HK-2 (cell line): Measurements from ENCODE around the gene RPSA.
"Not testable (repeated sequence)": the region's sequence is repeated elsewhere in the genome, so short reads cannot be mapped to it uniquely, and the experiment has no call there.

ENCODE experiments used
- DNase-seq: peaks from one replicate; pipeline ENCODE4 v3.0.0-alpha.2; 2018; ENCODE audit not compliant: unreplicated experiment

Gene RPSA

DNA sequence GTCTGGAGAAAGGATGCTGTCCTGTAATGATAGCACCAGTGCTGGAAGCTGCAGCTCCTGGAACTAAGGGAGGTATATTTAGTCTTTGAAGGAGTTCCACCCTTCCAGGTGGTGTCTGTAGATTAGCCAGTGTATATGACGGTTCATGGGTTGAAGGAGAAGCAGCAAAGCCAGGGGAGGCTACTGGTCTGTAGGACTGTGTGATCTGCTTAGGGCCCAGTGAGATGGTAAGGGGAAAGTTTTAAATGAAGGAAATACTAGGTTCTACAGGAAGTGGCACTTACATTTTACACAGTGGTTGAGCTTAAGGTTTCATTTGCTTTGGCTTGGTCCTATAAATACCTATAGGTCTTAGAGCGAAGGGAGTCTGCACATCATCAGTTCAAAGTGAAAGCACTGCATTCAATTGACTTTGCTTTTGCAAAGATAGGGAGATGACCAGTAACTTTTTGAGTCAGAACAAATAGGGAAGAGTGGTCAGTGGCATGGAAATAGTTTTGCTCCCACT lies 17.7 kb upstream of the RPSA start:
- DNase-seq, result no peak

DNA sequence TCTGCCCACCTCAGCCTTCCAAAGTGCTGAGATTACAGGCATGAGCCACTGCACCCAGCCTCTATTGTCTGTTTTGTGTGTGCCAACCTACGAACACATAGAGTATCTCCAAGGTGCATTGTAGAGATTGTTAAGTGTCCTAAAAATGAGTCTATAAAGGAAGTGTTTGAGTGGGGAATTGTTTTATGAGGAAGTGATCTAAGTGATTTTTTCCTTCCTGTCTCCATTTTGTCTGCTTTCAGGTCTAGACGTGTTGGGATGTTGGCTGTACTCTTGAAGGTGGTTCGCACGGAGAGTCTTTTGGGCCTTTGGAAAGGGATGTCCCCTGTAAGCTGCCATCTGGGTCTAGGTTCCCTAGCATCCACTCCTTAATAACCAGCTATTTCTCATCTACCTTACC lies 16.3 kb upstream of the RPSA start:
- no peak for DNase-seq

DNA sequence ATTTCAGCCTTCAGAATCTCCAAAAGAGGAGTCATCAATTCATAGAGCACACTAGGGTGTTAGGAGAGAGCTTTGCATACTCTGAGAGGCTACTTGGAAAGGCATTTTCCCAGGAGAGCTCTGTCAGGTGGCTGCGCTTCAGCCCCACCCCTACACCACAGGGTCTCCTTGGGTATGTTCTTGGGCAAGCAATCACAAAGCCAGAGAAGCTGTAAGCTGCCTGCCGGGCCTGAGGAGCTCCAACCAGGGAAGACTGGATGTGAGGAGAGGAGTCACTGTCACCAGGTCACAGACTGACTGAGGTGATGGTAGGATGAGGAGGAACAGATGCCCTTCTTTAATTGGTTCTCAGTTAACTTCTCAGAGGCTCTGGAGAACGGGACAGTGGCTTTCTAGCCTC lies 9.8 kb upstream of the RPSA start:
- DNase-seq, result no peak

DNA sequence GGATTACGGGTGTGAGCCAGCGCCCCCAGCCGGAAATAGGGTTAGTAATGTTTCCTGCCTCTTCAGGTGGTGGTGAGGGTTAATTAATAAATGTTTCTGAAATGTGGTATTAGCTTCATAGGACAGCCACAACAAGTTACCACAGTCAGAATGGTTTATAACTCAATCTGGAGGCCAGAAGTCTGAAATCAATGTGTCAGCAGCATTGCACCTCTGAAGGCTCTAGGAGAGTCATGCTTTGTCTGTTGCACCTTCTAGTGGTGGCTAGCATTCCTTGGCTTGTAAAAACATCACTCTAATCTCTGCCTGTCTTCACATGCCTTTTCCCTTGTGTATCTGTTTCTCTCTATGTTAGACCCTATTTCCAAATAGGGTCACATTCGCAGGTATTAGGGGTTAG lies 7.8 kb upstream of the RPSA start:
- no peak for DNase-seq

DNA sequence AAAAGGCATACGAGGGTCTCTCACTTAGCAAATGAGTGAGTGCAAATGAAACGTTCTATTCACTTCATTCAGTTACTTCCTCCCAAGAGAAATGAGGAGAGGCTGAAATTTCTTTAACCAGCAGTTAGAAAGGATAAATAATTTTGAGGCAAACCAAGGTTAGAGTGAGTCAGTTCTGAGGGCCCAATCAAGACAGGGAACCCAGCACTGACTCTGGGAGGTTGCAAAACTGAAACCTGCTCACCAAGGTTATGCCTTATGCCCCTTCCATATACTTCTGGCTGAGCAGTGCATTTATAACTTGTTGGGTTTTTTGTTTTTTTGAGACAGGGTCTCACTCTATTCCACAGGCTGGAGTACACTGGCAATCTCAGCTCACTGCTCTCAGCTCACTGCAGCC lies 4.5 kb upstream of the RPSA start:
- DNase-seq, result no peak

DNA sequence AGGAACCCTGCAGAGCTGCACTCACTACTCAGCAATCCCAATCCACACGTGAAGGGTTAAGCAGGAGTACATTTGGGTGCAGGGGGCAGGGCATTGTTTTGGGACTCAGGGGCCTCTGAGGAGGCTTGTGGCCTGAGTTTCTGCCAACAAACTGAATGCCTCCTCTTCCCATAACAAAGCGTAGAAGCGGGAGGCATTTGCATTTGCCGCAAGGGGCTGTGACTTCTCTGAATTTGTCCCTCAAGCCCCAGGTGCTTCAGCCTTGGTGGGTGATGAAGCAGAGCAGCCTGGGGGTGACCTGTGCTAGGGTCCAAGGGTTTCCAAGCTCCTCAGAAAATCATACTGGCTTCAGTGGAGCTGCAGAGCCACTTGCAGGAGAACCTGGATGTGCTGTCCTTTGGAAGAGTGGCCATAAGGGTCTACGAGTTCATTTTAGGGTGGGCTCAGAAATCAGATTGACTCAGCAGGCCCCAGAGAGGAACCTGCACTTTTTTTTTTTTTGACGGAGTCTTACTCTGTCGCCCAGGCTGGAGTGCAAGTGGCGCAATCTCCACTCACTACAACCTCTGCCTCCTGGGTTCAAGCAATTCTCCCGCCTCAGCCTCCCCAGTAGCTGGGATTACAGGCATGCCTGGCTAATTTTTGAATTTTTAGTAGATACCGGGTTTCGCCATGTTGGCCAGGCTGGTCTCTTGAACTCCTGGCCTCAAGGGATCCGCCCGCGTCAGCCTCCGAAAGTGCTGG lies 1.4 kb upstream of the RPSA start:
- DNase-seq, result no peak

DNA sequence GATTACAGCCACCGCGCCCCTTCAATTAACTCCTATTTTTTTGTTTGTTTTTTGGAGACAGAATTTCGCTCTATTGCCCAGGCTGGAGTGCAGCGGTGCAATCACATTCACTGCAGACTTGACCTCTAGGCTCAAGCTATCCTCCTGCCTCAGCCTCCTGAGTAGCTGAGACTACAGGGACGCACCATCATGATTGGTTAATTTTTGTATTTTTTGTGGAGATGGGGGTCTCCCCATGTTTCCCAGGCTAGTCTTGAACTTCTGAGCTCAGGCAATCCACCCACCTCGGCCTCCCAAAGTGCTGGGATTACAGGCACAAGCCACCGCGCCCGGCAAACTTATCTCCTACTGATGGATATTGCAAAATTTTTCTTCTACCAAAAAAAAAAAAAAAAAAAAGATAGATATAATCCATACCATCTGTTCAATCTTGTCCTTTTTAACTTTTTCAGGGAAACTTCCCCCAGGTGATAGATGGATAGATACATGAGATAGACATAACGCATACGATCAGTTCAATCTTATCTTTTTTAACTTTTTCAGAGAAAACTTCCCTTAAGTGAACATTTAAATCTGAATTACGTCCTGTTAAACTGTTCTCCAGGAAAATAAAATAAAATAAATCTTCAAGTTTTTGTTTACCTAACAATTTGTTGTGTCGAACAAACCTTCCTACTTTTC lies 693 bp upstream of the RPSA start:
- DNase-seq, result no peak

DNA sequence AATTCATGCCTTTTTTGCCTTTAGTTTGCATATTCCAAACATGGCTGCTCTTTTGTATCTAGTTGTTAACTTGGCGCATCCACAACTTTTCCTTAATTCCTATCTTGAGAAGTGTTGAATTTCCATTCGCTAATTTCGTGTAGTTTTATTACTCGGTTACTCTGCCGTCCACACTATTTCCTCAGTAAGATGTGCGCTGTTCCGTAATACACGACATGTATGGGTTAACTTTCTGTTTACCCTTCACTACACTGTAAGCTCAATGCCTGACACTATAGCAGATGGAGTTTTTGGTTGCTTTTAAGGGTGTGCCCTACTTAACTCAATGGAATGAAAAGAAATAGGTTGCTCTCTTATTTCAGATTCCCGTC lies 724 bp downstream of the RPSA start:
- DNase-seq, result no peak

DNA sequence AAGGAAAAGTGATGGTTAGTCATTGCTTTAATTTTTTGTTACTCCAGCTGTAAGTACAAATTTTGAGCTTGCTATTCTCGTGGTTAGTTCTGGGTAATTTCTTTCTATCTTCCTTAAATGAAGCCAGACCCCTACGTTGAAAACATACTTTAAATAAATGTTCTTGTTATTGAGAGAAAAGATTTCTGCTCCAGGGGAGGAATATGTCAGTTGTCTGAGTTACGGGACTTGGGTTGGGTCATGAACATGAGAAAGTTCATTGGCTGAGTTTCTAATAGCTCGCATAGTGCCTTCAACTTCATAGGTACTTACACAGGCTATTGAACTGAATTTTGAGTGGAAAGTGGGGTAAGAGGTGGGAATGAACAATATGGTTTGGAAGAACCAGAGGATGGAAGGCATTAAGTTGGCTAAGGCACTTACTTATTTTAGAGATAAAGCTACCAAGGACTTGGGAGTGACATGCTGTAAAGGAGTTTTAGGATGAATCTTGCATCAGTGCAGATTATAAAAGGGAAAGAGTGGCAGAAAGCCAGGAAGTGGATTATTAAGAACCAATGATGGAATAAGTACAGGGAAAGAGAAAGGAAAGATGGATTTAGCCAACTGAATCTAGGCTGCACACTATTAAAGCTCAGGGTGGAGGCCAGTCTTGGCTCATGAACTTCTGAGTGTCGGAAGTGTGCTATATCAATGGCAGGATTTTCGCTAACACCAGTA lies 1.4 kb downstream of the RPSA start:
- no peak for DNase-seq

DNA sequence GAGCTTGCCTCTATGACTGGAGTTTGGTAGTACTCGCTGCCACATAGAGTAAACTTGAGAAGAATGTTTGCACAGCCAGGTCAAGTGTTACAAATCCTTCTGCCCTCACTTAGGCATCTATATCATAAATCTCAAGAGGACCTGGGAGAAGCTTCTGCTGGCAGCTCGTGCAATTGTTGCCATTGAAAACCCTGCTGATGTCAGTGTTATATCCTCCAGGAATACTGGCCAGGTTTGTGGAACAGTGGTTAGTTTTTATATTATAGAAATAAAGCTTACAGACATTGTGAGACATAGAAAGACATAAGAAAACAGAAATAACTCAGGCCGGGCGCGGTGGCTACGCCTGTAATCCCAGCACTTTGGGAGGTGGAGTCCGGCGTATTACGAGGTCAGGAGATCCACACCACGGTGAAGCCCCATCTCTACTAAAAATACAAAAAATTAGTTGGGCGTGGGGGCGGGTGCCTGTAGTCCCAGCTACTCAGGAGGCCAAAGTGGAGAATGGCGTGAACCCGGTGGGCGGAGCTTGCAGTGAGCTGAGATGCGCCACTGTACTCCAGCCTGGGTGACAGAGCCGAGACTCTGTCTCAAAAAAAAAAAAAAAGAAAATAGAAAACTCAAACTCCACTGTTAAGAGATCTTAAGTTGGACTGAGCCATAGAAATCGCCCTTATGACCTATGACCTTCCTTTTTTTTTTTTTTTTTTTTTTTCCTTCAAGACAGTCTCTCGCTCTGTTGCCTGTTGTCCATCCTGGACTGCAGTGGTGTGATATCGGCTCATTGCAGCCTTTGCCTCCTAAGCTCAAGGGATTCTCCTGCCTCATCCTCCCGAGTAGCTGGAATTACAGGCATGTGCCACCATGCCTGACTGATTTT lies 2.2 kb downstream of the RPSA start:
- DNase-seq, result no peak

DNA sequence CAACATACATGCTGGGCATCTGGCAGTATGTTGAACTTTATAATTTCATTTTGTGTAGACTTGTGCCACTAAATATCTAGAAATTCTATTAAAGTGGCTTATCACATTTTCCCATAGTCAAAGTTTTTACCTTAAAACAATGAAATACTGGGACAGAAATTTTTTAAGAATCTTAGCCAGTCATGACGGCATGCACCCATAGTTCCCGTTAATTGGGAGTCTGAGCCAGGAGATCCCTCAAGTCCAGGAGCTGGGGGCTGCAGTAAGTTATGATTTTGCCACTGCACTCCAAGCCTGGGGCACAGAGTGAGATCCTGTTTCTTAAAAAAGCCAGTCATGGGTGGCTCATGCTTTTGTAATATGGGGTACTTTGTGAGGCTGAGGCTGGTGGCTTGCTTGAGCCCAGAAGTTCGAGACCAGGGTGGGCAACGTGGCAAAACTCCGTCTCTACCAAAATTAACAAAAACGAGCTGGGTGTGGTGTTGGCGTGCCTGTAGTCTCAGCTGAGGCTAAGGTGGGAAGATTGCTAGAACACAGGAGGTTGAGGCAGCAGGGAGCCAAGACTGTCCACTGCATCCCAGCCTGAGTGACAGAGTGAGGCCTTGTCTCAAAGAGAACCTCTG lies 3.1 kb downstream of the RPSA start:
- no peak for DNase-seq

DNA sequence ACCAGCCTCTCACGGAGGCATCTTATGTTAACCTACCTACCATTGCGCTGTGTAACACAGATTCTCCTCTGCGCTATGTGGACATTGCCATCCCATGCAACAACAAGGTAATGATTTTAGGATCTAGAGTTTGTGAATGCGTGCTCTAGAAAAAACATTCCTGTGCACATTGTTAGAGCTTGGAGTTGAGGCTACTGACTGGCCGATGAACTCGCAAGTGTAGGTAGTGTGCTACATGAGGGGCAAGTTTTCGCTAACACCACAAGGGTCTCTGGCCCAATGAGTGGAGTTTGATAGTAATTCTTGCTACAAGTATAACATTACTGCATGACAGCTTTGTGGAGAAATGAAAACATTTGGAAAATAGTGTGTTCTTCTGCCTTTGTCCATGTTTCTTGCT lies 4.4 kb downstream of the RPSA start:
- no peak for DNase-seq

DNA sequence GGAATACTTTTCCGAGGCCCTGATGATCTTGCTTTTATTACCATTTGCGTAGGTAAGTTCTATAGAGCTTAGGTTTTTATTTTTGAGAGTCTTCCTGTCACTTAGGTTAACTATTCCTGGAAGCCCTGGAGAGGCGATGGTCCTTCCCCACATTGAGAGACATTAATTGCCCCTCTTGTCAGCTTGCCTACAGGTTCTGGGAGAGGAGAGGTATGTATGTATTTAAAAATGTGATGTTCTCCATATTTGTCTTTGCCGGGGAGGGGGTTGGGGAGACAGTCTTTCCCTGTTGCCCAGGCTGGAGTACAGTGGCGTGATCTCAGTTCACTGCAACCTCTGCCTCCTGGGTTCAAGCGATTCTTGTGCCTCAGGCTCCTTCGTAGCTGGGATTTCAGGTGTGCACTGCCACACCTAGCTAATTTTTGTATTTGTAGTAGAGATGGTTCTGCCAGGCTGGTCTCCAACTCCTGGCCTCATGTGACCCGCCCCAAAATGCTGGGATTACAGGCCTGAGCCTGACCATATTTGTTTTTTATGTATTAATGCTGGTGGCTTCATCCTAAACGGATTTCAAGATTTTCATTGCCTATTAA lies 6.2 kb downstream of the RPSA start:
- no peak for DNase-seq

DNA sequence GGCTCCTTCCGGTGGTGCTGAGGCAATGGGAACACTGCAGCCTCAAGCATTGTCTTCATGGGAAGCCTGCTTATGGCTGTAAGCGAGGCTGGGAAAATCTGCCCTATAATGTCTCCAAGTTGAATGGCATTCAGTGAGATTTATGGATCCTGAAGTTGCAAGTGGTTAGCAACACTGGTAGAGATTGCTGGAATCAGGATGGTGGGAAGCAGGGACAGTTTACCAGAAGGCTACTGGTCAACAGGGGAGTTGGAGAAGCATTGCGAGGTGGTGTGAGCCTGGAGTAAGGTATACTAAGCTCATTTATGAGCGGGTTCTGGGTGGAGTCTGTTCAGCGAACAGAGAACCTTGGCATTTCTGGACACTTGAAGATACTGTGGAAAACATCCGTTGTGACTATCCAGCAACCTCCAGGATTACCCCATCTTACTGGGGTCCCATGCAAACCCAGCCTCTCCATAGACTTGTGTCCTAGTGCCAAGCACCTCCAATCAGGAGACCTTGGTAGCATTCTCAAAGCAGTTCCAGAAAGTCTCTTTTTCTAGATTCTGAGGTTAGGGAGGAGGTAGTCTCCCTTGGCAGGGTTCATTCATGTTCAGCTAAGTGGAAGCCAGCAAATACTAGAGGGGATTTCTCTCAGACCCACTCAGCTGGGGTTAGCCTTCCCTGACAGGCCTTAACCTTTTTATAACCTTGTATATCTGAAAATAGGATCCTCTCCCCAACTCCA lies 7.3 kb downstream of the RPSA start:
- no peak for DNase-seq

DNA sequence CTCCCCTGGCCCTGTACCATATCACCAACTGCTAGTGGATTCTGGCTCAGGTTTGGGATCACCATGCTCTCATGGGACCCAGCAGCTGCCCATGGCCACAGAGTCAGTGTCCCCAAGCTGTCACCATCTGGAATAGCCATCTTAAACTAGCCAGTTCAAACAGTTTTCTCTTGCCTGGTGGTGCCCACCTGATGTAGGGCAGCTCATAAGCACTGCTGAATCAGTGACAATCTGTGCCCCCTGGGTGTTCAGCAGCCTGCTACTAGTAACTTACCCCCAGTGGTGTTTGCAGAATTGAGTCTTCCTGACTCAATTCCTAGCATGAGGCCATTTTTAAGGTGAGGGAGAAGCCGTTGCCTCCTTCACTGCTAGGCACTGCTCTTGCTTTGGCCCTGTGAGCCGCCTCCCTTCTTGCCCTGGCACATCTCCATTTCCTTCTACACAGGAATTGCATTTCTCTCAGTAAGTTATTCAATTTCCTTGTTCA lies 7.9 kb downstream of the RPSA start:
- DNase-seq, result peak; percentile 27

DNA sequence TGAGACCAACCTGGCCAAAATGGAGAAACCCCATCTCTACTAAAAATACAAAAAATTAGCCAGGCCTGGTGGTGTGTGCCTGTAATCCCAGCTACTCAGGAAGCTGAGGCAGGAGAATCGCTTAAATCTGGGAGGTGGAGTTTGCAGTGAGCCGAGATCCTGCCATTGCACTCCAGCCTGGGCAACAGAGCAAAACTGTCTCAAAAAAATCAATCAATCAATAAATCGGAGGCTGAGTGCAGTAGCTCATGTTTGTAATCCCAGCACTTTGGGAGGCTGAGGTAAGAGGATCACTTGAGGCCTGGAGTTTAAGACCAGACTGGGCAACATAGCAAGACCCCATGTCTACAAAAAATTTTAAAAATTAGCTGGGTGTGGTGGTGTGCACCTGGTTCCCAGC lies 8.8 kb downstream of the RPSA start:
- not testable (repeated sequence) for DNase-seq

DNA sequence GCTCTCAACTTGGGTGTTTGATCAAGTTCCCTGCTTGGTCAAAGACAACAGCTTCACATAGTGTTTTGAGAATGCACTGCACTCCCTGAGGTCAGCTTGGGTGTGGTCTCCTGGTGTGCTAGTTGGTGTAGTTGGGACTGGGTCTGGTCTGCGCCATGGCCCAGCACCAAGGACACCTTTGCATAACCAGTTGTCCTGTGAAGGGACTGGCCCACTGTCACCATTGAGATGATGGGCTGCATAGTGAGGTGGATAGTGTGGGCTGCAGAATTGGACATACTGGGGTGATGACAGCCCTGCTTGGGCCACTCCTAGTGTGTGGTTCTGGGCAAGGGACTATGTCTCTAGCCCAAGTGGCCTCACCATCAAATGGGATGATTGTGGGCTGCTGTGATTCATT lies 9.5 kb downstream of the RPSA start:
- DNase-seq, result no peak

DNA sequence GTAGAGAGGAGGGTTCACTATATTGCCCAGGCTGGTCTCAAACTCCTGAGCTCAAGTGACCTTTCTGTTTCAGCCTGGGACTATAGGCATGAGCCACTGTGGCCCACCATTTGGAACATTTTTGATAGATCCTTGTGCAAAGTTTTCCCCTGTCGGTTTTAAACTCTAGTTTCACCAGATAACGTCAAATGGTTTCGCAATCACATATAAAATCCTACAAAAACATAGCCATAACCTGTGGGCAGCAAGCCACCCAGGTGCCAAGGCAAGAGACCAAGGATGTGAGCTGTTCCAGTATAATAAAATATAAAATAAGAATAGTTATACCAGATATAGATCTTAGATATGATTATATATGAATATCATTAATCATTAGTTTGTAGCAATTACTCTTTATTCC lies 10.5 kb downstream of the RPSA start:
- not testable (repeated sequence) for DNase-seq

DNA sequence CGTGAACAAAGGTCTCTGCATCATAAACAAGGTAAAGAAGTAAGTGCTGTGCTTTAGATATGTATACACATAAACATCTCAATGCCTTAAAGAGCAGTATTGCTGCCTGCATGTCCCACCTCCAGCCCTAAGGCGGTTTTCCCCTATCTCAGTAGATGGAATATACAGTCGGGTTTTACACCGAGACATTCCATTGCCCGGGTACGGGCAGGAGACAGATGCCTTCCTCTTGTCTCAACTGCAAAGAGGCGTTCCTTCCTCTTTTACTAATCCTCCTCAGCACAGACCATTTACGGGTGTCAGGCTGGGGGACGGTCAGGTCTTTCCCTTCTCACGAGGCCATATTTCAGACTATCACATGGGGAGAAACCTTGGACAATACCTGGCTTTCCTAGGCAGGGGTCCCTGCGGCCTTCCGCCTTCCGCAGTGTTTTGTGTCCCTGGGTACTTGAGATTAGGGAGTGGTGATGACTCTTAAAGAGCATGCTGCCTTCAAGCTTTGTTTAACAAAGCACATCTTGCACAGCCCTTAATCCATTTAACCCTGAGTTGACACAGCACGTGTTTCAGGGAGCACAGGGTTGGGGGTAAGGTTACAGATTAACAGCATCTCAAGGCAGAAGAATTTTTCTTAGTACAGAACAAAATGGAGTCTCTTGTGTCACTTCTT lies 12.2 kb downstream of the RPSA start:
- not testable (repeated sequence) for DNase-seq
